ENCODE results near the gene FFAR4.

DNA sequence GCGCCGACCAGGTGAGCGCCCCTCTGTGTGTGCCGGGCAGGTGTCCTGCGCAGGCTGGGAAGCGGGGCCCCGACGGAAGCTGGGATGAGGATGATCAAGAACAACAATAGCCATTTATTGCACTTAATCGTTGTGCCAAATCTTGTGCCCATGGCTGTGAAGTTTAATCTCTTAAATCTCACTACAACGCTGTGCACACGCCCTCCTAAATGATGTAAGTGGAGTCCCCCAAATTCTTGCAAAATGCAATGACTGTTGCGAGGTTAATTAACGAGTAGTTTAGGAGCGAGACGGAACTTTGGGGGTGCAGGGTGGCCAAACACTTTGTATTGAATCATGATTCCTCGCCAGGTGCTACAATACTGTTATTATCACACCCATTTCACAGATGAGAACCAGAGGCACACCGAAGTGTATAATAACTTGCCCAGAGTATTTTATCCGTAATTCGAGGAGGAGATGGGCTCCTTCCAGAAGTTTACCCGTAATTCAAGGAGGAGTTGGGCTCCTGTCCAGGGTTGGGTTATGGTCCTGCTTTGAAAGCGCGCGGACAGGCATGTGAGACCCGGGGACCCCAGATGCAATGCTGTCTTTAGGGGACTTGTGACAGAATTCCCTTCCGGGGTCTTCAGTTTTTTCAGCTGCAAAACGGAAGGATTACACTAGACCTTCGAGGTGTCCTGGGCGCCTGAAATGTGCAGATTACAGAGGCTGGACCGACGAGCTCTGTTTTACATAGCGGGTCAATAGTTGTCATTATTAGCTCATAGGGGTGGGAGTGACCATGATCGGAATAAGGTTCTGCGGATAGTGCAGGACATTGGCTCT is 1.0 kb downstream of the FFAR4 start:
- TF ChIP-seq, protein P1, sequence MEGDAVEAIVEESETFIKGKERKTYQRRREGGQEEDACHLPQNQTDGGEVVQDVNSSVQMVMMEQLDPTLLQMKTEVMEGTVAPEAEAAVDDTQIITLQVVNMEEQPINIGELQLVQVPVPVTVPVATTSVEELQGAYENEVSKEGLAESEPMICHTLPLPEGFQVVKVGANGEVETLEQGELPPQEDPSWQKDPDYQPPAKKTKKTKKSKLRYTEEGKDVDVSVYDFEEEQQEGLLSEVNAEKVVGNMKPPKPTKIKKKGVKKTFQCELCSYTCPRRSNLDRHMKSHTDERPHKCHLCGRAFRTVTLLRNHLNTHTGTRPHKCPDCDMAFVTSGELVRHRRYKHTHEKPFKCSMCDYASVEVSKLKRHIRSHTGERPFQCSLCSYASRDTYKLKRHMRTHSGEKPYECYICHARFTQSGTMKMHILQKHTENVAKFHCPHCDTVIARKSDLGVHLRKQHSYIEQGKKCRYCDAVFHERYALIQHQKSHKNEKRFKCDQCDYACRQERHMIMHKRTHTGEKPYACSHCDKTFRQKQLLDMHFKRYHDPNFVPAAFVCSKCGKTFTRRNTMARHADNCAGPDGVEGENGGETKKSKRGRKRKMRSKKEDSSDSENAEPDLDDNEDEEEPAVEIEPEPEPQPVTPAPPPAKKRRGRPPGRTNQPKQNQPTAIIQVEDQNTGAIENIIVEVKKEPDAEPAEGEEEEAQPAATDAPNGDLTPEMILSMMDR (IDR thresholded peaks at IDR 0.05), result no peak
- no peak for TF ChIP-seq POLR2A (IDR thresholded peaks at IDR 0.05)
